MCF 10A (cell line): ENCODE results near the gene BOD1L1. TPM values are rescaled to one million over a fixed set of nuclear protein-coding genes. Genes with fewer than 3 reads are reported as not detected.

Source experiments
- BruUV-seq: library from RNA; stranded (reverse); fragments of 400-500 nt; replicated peaks from 2 replicates; lab custom pipeline; 2021; lab: Mats Ljungman, UMichigan
- CTCF ChIA-PET: fragments of 300-600 bp; sonication (Branson Sonifier 250); formaldehyde crosslinking; extraction: SDS; loops from one replicate; lab custom pipeline; 2021; ENCODE audit warnings: antibody characterized with exemption, inconsistent platforms; lab: Yijun Ruan, JAX
- POLR2A ChIA-PET: fragments of 300-600, 350-650 bp; sonication (Branson Sonifier 250); formaldehyde crosslinking; extraction: SDS; loops from one replicate; lab custom pipeline; 2020; ENCODE audit warnings: antibody characterized with exemption, inconsistent platforms; lab: Yijun Ruan, JAX
- DNase-seq: peaks from one replicate; pipeline ENCODE4 v3.0.0-alpha.2; 2018; ENCODE audit not compliant: unreplicated experiment
- H3K27ac Mint-ChIP-seq: one replicate; pipeline ENCODE4 v1.8.0; 2022; ENCODE audit warnings: mild to moderate bottlenecking, low read depth, mixed read lengths; ENCODE audit not compliant: unreplicated experiment
- H3K27me3 Mint-ChIP-seq: one replicate; pipeline ENCODE4 v1.8.0; 2022; ENCODE audit warnings: mixed read lengths; ENCODE audit not compliant: insufficient read depth, unreplicated experiment
- H3K36me3 Mint-ChIP-seq: one replicate; pipeline ENCODE4 v1.8.0; 2022; ENCODE audit warnings: mild to moderate bottlenecking, moderate library complexity, mixed read lengths; ENCODE audit not compliant: insufficient read depth, unreplicated experiment
- H3K4me1 Mint-ChIP-seq: one replicate; pipeline ENCODE4 v1.8.0; 2022; ENCODE audit warnings: mixed read lengths; ENCODE audit not compliant: insufficient read depth, unreplicated experiment
- H3K4me3 Mint-ChIP-seq: one replicate; pipeline ENCODE4 v1.8.0; 2022; ENCODE audit warnings: mild to moderate bottlenecking, moderate library complexity, mixed read lengths; ENCODE audit not compliant: unreplicated experiment
- H3K9me3 Mint-ChIP-seq: one replicate; pipeline ENCODE4 v1.8.0; 2022; ENCODE audit warnings: mixed read lengths; ENCODE audit not compliant: unreplicated experiment
- intact Hi-C: fragments of 100-400 bp; cut with micrococcal nuclease; formaldehyde crosslinking; loops from 2 replicates; pipeline ENCODE4 v1.14.1; 2022
- total RNA-seq: library from RNA; stranded (reverse); gene quantifications from 2 replicates; pipeline ENCODE4 v1.2.3, GENCODE V29; 2022
- TF ChIP-seq, protein P1 (sequence below): fragments of 200-600 bp; IDR thresholded peaks from one replicate; pipeline ENCODE4 v1.8.0; 2022; ENCODE audit warnings: antibody characterized with exemption, mild to moderate bottlenecking; ENCODE audit not compliant: unreplicated experiment

The BOD1L1 gene
- total RNA-seq, 1 experiment from 2014 or later, result 46.8 TPM

DNA sequence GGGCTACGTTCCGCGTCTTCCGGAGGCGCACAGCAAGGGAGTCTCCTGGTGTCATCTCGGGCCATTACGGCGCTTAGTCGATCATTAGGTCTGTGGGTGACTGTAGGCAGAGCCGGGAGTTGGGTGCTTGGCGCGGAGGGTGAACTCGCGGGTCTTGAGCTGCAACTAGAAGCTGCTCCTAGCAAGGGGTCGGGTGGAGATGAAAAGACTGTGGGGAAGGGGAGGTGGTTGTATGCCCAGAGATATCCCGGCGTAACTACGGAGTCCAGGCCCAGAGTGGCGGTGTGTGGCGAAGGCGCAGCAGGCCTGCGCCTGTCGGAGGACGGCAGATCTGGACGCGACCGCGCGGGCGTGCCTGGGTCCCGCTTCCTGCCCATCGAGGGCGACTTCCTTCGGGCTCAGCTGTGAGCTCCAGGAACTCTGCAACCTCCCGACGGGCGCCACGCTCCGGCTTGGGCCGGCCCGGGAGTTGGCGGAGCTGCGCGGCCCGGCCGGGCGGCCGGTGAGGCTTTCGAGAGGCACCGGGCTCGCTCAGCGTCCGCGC, 80.5 kb downstream of the BOD1L1 start:
- H3K27me3 Mint-ChIP-seq, result no peaks in the 10 kb centered on the region

DNA sequence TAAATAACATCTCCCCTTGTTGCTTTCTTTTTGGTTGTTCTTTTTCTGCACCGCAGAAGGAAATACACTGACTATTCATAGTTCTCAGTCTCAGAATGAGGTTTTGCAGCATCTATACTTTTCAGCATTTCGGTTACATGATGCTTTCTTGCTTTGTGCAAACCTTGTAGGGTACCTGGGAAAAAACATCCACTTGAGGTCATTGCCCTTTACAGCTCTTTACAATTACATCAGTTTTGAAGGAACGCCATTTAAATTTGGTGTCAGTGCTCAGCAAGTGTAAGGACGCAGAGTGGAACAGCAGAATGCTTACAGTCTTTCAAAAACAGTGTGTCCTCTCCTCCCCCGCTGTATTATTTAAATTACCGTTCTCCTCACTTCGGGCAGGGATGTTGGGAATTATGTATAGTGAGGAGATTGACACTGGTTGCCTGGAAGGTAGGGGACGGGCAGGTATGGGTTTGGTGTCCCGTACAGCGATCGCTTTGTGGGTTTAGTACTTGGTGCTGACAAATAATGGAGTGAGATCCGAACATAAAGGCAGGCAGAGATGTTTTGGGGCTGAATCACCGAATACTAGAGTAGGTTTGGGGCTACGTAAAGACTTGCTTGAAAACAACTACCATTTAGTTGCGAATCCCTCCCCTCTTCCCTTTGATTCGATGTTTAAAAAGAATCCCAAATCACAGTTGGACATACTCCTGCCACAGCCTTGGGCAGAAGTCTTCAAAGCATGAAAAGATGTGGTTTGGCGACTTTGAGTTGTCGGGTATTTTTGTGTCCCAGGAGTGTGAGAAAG, 81.2 kb downstream of the BOD1L1 start:
- Mint-ChIP-seq H3K36me3 (no peaks in the 10 kb centered on the region), H3K9me3 (peaks cover 10% of the 10 kb centered on the region), H3K4me1 (no peaks in the 10 kb centered on the region), H3K27me3 (no peaks in the 10 kb centered on the region), H3K27ac (no peak overlapping the region), H3K4me3 (no peak overlapping the region)
- intact Hi-C loops, result no loop called here
- TF ChIP-seq, protein P1, sequence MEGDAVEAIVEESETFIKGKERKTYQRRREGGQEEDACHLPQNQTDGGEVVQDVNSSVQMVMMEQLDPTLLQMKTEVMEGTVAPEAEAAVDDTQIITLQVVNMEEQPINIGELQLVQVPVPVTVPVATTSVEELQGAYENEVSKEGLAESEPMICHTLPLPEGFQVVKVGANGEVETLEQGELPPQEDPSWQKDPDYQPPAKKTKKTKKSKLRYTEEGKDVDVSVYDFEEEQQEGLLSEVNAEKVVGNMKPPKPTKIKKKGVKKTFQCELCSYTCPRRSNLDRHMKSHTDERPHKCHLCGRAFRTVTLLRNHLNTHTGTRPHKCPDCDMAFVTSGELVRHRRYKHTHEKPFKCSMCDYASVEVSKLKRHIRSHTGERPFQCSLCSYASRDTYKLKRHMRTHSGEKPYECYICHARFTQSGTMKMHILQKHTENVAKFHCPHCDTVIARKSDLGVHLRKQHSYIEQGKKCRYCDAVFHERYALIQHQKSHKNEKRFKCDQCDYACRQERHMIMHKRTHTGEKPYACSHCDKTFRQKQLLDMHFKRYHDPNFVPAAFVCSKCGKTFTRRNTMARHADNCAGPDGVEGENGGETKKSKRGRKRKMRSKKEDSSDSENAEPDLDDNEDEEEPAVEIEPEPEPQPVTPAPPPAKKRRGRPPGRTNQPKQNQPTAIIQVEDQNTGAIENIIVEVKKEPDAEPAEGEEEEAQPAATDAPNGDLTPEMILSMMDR, result no peak
- POLR2A ChIA-PET, result no interaction called here
- CTCF ChIA-PET, result interaction anchor here (0.6 to 4.7 kb wide), 4 partner anchors 486 to 822 kb away, joined by 3 to 32 read pairs (median 17); no protein-coding TSS in a partner anchor
- no peak for DNase-seq
- BruUV-seq, result no TSS peak

More for the DNA sequence above, 80.5 kb downstream of the BOD1L1 start:
- Mint-ChIP-seq H3K9me3 (peaks cover 16% of the 10 kb centered on the region), H3K27ac (no peak overlapping the region), H3K4me3 (no peak overlapping the region), H3K4me1 (no peaks in the 10 kb centered on the region), H3K36me3 (no peaks in the 10 kb centered on the region)
- DNase-seq, result no peak
- intact Hi-C loops, result no loop called here
- ChIA-PET POLR2A (no interaction called here), CTCF (interaction anchor here (4.6 to 4.7 kb wide), 2 partner anchors 694 to 816 kb away, joined by 31 to 32 read pairs; no protein-coding TSS in a partner anchor)
- no TSS peak for BruUV-seq
- TF ChIP-seq, protein P1, result no peak

DNA sequence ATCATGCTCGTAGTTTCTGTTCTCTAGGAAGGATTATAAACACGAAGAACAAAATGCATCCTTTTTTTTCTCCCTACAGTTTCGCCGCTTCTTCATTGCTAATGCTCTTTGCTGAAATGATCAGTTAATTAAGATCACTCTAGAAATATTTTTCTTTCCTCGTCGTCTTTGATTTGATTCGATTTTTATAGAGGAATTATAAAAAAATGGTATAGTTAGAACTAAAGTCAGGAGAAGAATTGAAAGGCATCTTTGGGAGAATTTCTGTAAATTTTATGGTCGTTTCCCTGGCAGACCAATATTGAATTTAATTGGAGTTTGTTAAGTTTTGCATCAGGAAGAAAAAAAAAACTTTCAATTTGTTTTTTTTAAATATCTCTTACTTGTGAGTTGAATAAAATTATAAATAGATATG, 82.1 kb downstream of the BOD1L1 start:
- ChIA-PET POLR2A (no interaction called here), CTCF (no interaction called here)
- peak overlapping the region; percentile 79 for H3K4me3 Mint-ChIP-seq
- no peaks in the 10 kb centered on the region for H3K27me3 Mint-ChIP-seq
- BruUV-seq, result no TSS peak
- H3K4me1 Mint-ChIP-seq, result no peaks in the 10 kb centered on the region
- intact Hi-C loops, result loop anchor here (1.0 to 2.0 kb wide), 3 partner anchors 61 to 701 kb away; partner anchors contain the start of gene RAB28
- H3K36me3 Mint-ChIP-seq, result no peaks in the 10 kb centered on the region
- TF ChIP-seq, protein P1, result no peak
- no peak overlapping the region for H3K27ac Mint-ChIP-seq
- peaks cover under 1% of the 10 kb centered on the region for H3K9me3 Mint-ChIP-seq
- DNase-seq, result no peak
